Measurements from ENCODE around the gene PCTP. TPM values are rescaled to one million over a fixed set of nuclear protein-coding genes. Genes with fewer than 3 reads are reported as not detected.

The PCTP gene
- total RNA-seq, 1 donor from 2014 or later: 11.6 TPM

DNA sequence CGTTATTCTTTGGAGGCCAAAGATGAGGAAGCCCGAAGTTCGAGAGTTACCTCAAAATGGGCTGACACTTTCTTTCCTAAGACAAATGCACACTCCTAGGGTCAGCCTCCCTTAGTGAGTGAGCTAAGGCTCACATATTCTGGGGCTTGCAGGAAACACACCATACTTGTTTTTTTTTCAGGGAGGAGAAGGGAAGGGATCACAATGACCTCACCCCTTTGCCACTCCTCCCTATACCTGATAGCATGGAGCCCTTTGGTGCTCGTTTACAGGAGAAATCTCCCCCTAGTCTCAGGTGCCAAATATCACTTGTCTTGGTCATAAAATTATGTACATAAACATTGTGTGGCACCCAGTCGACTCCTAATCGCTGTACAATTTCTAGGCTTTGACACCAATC is 23.6 kb upstream of the PCTP start:
- no peak for DNase-seq (ENCODE audit: low read depth)

DNA sequence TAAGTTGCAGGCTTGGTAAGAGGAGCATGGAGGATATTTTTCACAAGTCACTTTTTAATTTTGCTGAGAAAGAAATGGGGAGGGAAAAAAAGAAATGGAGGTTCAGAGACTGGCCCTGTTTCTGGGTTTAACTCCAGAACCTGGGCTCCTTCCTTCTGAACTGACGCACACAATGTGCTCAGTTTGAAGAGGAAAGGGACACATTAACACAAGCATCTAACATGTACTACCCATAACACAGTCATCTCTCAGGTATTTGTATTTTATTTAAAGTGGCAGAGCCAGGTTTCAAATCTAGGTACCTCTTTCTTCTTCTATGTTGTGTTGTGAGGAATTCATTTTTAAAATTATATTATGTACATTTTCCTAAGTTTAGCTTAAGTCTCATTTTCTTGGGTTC is 22.9 kb upstream of the PCTP start:
- no peak for DNase-seq (ENCODE audit: low read depth)

DNA sequence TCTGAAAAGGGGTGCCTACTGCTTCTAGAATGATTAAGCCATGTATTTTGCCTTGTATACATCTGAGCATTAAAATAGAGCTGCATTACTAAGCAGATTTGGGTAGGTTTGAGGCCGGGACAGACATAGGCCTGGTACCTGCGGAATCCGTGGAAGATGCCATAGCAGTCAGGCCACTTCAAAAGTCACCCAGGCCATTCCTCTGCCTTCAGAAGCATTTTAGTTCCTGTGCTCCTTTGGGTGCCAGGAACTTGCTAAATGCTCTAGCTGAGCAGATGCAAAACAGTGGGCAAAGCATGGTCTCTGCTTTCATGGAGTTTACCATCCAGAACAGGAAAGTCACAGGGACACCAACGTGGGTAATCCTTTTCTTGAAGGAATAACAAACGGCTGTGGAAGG is 22.5 kb upstream of the PCTP start:
- no peak for DNase-seq (ENCODE audit: low read depth)

DNA sequence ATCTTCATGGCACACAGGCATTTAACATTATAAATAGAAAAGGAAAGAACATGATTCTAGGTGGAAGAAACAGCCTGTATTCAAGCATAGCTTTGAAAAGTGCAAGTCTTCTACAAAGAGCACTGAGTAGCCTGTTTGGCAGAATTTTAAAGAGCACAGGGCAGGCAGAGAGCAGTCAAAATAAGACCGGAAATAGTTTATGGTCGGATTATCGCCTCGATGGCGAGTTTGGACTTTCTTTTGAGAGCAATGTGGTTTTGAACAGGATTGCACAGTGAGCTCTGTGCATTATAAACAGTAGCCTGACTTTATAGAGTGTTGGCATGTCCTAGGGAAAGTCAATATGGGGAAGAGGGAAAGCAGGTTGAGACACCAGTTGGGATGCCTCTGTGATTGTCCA is 22.0 kb upstream of the PCTP start:
- DNase-seq (ENCODE audit: low read depth): no peak

DNA sequence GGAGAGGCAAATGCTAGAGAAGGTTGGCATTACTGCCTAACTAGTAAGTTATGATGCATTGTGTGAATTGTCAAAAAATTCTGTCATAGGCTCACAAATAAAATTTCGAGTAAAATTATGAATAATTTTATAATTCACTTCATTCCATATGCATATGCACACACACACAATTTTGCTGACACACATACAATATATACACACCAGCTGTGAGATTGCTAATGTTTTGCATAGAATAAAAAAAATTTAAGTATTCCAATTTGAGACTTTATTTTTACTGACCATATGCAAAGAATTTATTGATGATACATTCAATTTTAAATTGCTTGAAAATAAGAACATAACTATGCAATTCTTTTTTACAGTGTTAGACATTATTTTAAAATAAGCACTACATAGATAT is 21.4 kb upstream of the PCTP start:
- no peak for DNase-seq (ENCODE audit: low read depth)

DNA sequence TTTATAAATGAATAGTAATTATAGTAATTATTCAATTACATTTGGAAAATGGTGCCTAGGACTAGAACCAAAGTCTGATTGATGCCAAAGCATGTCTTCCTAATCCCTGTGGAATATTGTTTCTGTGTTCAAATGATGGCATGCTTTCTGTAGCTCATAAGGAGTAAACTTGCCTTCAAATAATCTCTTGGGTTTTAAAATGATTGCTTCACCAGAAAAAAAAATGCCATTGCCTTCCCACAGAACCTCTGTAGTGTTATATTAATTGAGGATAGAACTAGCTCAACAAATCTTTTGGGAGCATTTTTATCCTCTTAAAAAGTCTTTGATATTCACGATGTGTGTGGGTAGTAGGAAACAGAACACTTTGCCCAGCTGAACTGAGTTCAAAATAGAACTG is 20.5 kb upstream of the PCTP start:
- no peak for DNase-seq (ENCODE audit: low read depth)

DNA sequence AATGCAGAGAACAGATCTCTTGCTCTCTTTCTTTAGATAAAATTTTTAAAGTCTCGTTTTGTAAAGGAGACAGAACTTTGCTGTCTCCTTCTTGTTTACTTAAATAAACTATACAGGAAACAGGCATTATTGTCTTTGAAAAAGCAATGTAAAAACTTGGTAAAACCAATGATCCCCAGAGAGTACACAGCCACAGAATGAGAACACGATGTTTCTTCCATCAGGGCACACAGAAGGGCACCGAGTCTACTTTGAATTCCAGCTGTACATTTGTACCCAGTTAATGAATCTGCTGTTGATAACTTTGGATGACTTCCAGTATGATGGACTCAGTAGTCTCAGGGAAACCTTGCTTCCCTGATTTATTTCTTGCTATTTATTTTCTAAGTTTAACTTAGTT is 20.0 kb upstream of the PCTP start:
- no peak for DNase-seq (ENCODE audit: low read depth)

DNA sequence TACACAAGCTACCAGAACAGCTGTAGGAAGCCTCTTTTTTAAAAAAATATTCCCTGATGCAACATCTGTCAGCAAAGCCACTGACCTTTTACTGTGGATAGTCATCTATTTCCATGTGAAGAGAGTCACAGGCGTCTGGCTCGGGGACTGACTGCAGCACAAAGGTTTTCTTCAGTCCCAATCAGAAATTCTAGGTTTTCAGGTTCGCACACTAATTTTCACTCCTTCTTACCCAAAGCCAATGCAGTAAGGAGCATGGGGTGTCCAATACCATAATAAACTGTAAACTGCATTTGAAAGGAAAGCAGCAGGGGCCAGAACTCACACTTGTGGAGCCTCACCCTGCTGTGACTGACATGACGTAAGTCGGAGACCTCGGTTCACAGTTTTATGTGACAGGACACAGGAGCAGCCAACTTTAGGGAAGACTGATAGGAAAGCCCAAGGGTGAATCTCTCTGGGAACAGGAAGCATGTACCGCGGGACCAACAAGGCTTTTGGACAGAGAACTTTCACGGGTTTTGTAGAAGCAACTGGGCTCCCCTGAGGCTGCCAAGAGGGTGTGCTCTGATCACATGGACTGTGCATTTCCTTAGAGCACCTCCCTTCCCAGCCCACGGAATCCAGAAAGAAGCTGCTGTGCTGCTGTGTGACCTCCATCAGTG is 19.1 kb upstream of the PCTP start:
- peak; percentile 65 for DNase-seq (ENCODE audit: low read depth)

DNA sequence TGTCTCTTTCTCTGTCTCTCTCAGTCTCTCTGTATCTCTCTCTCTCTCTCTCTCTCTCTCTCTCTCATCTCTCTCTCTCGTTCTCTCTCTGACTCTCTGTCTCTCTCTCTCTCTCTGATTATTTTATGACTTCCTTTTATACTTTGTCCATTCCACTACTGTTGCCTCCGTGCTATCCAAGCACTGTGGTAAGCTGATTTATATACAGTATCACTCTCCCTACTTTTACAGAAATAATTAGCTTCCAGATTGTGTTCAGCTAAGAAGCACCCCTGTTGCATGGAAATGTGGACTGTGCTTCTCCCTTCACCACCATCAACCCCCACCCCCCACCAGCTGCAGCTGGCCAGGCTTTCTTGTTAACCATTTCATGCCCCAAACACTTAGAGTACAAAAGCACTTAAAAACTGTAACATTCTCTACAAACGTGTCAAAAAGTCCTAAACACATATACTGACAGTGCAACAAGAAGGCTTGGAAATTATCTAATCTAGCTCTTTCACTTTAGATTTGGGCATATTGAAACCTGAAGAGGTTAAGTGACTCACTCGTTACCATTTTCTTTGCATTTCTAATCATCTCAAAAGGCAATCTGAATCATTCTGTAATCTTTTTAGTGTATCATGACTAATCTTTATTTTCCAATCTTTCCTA is 16.6 kb upstream of the PCTP start:
- peak; percentile 28 for DNase-seq (ENCODE audit: low read depth)

DNA sequence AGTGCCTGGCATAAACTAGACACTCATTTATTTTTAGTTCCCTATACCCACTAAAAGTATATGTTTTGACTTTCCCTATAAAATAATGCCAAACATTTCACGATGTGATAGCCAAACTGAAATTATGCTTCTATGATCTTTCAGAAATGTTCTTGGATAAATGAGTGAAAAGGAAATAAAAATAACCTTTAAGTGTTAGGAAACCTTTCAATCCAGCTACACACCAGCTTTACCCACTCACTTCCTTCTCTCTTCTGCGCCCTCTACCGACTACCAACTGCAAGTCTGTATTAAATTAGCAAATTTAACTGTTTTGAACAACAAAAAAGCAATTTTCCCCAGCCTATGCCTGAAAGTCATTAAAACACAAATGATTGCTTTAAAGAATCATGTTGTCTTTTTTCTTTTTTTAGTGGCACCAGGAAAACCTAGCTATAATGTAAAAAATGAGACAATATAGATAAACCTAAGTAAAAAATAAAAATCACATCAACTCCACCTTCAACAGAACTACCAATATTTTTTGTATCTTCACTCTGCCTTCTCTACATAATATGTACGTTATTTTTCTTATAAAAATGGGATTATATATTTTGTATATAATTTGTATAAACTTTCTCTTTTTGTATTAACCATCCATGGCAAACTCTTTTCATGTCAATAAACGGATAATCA is 15.0 kb upstream of the PCTP start:
- peak; percentile 41 for DNase-seq (ENCODE audit: low read depth)

DNA sequence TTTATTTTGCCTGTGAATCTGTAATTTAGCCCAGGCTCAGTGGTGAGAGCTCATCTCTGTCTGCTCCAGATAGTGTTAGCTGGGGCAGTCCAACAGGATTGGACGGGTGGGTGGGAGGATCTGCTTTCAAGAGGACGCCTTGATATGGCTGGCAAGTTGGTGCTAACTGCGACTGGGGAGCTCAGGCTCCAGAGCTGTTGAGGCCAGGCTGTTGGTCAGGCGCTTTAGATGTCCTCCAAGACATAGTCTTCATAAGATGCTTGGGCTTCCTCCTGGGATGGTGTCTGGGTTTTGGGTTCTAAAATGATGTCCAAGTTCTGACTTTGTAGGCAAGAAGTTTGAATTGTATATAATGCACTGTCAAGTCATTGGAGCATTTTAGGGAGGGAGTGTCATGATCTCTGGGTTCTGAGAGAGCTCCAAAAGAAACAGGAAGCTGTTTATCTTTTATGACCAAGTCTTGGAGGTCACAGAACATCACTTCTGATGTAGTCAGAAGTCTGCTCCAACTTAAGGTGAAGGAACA is 12.8 kb upstream of the PCTP start:
- no peak for DNase-seq (ENCODE audit: low read depth)

DNA sequence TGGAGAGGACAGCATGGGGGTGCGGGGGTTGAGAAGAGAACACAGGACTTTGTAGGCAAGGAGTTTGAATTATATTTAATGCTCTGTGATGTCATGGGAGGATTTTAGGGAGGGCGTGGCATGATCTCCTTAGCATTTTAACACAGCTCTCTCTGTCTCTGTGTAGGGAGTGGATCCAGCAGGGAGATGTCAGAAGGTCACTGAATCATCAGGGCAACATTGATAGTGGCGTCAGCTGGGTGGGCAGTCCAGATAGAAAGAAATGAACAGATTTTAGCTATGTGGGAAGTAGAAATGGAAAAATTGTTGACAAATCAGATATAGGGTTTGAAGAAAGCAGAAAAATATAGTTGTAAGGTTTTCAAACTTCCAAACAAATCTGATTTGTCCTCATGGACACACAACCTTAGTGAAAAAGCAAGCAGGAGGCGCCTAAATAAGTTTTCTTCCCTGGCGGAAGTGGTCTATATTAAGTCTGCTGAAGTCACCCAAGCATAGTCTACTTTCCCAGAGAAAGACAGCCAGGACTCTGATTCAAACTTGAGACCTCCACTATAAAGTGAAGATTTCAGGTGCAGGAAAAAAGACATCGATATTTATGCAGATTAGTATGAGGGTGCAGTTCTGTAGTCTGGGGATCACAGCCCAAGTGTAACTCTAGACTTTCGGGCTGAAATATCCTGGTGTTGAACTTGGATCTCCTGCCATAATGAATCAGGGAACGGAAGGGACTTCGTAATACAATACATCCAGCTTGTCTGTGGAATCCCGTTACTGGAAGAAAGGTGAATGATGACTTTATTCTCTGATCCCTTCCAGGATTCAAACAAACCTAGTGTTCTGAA is 10.1 kb upstream of the PCTP start:
- no peak for DNase-seq (ENCODE audit: low read depth)

DNA sequence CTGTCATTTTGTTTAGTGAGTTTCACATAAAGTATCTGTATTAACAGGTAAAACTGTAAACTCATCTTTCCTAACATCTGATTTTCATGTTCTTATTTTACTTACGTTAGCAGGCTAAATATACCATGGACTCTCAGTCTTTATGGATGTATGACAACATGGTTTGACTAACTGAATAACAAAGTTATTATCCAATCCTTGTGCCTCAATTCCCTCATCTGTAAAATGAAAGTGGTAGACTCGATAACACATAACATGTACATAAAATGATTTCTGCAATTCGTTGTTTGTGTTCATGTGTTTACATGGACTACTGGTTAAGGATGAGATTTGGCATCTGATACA is 9.5 kb upstream of the PCTP start:
- no peak for DNase-seq (ENCODE audit: low read depth)

DNA sequence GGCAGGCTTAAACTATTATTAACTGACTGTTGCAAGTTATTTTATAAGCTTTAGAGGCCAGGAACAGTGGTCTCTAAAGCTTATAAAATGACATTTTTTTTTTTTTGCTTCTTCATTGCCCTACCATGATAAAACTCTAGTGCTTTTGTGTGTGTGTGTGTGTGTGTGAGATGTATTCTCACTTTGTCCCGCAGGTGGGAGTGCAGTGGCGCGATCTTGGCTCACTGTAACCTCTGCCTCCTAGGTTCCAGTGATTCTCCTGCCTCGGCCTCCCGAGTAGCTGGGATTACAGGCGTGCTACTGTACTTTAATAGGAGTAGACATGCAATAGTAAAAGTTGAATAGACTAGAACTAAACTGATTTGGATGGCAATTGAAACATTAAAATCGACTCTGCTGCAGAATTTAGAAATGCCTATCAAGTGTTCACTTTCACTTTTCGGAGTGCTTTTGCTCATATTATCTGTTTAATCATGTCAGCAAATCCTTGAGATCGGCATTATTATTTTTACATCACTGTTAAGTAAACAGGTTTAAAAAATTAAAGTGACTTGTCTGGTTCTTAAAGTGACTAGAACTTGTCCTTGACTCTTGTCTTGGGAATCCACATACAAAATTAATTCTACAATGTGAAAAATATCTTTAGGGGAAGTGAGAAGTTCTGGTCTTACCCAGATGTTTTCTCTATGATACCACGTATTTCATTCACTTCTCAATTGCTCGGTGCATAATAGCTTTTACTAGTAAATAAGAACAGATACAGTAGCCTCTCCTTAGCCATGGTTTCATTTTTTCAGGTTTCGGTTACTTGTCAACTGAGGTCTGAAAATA is 8.4 kb upstream of the PCTP start:
- no peak for DNase-seq (ENCODE audit: low read depth)

DNA sequence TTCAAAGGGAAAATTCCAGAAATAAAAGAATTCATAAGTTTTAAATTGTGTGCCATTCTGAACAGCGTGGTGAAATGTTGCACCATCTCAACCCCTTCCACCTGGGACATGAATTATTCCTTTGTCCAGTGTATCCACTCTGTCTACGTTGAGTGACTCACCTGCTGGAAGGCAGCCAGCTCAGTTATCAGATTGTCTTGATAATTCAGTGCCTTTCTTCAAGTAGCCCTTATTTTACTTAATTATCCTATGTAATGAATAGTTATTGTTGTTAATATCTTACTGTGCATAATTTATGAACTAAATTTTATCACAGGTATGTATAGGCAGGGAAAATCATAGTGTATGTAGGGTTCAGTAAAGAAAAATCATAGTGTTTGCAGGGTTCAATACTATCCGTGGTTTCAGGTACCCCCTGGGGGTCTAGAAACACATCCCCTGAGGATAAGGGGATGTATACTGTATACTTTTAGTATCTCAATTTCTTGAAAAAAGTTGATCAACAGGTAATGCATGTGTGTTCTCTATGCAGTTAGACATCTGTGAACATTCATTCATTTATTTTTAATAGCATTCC is 7.7 kb upstream of the PCTP start:
- no peak for DNase-seq (ENCODE audit: low read depth)

DNA sequence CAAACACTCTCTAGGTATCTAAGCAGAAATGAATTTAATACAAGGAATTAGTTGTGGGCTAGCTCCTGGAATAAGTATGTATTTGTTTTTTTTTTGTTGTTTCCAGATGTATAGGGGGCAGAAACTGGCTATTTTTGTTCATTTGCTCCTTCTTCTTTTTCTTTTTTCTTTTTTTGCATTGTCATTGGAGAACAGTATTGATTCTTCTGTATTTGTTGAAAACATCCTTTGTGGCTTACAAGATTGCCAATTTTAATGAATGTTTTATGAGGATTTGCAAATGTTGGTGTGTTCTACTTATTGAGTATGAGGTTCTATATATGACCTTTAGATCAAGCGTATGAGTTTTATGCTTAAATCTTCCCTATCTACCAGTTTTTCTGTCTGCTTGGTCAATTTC is 5.6 kb upstream of the PCTP start:
- no peak for DNase-seq (ENCODE audit: low read depth)

DNA sequence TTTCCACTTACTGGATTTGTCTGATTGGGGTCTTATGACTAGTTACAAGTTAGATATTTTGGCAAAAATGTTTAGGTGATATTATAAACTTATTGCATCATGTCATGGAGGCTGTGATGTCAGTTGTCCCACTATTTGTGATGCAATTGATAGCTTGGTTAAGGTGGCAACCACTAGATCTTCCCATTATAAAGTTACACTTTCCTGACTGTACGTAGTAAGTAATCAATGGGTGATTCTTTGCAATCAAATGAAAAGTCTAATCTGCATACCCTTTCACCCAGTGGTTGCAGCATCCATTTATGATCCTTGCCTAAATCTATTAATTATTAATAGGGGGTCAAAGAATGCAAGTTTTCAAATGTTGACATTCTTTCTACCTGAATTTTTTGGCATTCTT is 4.4 kb upstream of the PCTP start:
- no peak for DNase-seq (ENCODE audit: low read depth)

DNA sequence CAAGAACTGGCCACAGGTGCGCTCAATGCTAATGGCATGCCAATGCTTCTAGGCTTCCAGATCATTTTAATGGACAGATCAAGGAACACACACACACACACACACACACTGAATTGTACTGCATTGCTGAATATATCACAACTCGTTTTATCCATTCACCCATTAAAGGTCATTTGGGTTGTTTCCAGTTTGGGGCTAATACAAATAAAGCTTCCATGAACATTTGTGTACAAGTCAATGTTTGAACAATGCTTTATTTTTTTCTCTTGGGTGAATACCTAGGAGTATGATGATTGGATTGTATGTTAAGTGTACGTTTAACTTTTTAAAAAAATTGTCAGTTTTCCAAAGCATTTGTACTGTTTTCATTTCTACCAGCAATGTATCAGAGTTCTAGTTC is 3.6 kb upstream of the PCTP start:
- no peak for DNase-seq (ENCODE audit: low read depth)

DNA sequence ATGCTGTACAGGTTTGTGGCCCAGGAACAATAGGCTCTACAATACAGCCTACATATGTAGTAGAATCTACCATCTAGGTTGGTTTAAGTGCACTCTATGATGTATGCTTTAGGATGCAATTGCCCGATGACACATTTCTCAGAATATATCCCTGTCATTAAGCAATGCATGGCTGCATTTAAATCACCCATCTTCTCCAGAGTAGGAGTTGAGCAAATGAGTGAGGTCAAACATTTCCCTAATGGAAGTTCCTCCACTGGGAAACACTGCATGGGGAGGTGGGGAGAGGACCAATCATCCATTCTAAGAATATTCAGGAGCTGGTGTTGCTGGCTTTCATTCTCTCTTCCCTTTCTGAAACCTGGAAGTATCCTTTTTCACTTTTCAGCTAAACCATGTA is 2.0 kb upstream of the PCTP start:
- no peak for DNase-seq (ENCODE audit: low read depth)

DNA sequence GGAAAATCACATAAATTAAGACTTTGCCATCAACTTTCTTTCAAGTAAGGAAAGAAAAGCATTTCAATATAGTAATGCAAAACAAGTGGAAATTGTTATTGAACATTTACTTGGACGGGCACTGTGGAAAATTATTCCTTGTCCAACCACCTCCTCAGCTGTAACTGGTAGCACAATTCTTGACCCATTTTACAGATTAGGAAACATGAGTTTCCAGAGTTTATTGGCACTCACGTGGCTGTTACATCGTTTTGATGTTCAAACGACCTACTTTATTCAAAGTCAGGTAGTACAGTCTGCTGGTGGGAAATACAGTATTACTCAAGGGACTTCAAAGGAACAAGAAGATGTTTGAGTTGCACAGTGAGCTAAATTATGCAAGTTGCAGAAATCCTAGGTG is 866 bp upstream of the PCTP start:
- DNase-seq (ENCODE audit: low read depth): no peak

All from myocyte (in vitro differentiated cells).